ACHN (cell line): ENCODE measurements around the gene C1orf210.

ENCODE experiments used
- DNase-seq: peaks from one replicate; pipeline ENCODE4 v3.0.0-alpha.2; 2015
- in situ Hi-C: cut with HindIII; loops from 2 replicates; pipeline ENCODE4 v1.10.0; 2017; ENCODE audit warnings: low sequenced_read_pairs, low pct_ligation_motif_present, low pct_unique_long_range_greater_than_20kb

Gene C1orf210

GRCh38 chr1:43313771-43314170 is 28.4 kb upstream of the C1orf210 start:
- in situ Hi-C loops, result no loop called here
- DNase-seq, result no peak

DNA sequence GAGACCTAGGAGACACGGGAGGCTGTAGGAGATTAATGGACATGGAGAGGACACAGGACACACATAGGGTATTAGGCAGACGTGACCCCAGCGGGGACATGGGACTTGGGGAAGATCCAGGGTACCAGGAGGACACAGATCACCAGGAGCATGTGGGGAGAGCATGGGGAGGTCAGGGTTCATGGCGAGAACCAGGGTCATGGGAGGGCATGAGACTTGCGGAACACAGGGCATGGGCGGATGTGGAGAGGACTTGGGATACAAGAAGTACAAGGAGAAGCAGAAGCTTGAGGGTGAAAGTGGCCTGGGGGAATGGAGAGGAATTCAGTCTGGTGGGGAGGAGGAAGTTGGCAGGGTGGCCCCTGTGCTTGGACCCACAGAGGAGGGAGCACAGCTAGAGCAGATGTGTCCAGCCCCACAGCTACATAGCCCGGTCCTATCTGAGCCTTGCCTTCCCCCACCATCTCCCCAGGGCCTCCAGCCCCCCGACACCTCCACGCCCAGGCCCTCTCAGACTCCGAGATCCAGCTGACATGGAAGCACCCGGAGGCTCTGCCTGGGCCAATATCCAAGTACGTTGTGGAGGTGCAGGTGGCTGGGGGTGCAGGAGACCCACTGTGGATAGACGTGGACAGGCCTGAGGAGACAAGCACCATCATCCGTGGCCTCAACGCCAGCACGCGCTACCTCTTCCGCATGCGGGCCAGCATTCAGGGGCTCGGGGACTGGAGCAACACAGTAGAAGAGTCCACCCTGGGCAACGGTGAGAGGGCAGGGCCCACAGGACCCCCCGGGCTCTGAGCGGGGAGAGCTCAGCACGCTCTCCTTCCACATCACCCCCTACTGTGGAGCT is 27.5 kb upstream of the C1orf210 start:
- DNase-seq, result no peak
- in situ Hi-C loops, result no loop called here

GRCh38 chr1:43312212-43312623 is 26.8 kb upstream of the C1orf210 start:
- in situ Hi-C loops, result no loop called here
- DNase-seq, result no peak

DNA sequence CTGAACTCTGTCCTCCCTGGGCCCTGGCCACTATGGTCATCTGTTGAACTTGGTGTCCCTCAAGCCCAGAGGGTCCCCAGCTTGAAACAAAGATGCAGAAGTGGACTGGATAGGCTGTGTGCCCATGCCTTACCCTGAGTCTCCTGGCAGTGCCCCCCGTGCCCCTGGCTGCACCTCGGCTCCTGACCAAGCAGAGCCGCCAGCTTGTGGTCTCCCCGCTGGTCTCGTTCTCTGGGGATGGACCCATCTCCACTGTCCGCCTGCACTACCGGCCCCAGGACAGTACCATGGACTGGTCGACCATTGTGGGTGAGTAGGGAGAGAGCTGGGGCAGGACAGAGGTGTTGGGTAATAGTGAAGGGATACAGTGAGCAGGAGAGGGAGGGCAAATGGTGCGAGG is 26.1 kb upstream of the C1orf210 start:
- no peak for DNase-seq
- in situ Hi-C loops, result no loop called here

GRCh38 chr1:43309405-43310025 is 24.1 kb upstream of the C1orf210 start:
- in situ Hi-C loops, result no loop called here

DNA sequence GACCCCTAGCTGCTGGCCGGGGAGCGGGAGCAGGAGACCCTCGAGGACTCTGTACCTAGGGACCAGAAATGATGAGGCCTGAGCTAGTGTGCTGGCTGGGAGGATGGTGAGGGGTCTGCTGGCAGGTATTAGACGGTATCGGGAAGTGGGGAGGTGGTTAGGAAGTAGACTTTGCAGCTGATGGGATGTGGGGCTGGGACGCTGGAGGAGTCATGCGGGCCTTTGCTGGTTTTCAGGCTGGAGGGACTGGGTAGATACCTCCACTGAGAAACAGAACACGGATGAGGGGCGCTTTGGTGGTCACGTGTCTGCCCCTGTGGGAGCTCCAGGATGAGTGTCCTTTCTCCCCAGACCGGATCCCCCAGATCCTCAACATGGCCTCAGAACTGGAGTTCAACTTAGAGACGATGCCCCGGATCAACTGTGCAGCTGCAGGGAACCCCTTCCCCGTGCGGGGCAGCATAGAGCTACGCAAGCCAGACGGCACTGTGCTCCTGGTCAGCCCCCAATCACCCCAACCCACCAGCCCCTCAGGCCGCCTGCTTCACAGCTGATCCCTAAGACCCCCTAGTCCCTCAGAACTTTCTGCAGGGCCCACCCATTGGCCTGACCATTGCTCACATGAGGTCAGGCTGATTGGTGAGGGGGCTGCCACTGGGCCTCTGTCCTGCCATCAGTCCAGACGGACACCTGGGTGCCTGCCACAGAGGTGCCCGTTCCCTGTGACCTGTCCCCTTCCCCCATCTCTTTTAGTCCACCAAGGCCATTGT is 23.4 kb upstream of the C1orf210 start:
- in situ Hi-C loops, result no loop called here
- no peak for DNase-seq

More at GRCh38 chr1:43309405-43310025, 24.1 kb upstream of the C1orf210 start:
- no peak for DNase-seq

DNA sequence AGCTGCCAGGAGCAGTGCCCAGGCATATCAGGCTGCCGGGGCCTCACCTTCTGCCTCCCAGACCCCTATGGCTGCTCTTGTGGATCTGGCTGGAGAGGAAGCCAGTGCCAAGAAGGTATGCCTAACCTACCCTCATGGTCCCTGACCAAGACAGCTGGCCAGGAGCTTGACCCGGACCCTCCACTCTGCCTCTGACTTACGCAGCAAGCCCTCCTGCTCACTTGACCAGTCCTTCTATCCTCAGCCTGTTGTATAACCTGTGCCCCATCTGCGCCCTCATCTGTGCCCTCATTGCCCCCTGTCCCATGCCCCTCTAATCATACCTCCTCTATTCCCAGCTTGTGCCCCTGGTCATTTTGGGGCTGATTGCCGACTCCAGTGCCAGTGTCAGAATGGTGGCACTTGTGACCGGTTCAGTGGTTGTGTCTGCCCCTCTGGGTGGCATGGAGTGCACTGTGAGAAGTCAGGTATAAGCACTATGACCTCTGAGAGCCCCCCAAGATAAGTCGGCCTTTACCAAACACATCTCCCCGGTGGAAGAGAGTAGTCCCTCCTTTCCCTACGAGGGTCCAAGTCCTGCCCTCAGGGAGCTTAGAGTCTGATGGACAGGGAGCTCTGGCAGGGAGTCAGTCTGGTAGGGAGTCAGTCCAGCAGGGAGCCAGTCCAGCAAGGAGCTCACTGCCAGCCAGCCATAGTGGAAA is 22.2 kb upstream of the C1orf210 start:
- in situ Hi-C loops, result no loop called here
- no peak for DNase-seq

DNA sequence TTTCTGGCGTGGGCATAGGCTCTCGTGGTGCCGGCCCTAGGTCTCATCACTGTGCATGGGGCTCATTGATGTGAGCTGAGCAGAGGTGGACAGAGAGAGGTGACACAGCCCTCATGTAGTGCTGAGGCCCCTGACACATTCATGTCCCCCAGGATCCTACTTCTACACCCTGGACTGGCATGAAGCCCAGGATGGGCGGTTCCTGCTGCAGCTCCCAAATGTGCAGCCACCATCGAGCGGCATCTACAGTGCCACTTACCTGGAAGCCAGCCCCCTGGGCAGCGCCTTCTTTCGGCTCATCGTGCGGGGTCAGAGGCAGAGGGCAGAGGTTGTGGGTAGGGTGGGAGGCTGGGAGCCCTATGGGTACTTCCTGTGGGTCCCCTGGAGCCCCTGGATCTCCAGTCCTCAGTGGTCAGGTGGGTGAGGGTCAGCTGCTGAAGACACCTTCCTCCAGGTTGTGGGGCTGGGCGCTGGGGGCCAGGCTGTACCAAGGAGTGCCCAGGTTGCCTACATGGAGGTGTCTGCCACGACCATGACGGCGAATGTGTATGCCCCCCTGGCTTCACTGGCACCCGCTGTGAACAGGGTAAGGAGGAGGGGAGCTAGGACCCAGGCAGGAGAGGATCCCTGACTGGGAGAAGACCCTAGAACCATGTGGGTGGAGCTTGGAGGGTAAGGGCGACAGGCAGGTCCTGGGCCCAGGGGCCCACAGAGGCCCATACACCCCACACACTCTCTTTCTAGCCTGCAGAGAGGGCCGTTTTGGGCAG is 21.5 kb upstream of the C1orf210 start:
- in situ Hi-C loops, result no loop called here
- DNase-seq, result no peak

DNA sequence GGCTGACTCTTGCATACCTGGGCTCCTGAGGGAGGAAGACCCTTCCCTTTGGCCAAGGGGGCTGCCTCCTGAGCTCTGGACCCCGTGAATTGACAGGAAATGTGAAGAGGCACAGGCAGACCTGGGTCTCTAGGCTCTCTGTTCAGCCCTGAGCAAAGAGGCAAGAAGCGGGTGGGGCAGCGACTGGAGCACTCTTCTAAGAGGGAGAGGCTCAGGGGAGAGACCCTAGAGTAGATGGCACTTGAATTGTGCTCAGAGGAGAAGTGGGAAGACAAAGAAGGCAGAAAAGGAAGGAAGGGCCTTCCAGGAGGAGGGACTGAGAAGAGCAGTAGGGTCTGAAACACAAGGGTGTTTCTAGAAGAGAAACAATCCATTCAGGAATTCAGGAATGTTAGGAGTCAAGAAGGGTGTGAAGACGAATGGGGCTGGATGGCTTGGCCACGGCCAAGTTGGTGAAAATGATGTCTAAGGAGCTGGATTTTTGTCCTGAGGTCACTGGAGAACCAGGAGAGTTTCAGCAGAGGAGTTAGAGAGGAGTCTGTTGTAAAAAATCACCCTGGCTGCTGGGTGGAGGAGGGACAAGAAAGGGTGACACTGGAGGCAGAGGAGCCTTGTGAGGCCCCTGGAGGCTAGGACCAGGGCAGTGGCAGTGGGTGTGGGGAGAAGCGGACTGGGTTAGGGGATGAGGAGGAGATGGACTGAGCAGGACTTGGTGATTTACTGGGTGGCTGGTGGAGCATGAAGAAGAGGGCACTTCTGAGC is 20.7 kb upstream of the C1orf210 start:
- no peak for DNase-seq
- in situ Hi-C loops, result no loop called here

GRCh38 chr1:43305461-43305860 is 20.1 kb upstream of the C1orf210 start:
- no peak for DNase-seq

DNA sequence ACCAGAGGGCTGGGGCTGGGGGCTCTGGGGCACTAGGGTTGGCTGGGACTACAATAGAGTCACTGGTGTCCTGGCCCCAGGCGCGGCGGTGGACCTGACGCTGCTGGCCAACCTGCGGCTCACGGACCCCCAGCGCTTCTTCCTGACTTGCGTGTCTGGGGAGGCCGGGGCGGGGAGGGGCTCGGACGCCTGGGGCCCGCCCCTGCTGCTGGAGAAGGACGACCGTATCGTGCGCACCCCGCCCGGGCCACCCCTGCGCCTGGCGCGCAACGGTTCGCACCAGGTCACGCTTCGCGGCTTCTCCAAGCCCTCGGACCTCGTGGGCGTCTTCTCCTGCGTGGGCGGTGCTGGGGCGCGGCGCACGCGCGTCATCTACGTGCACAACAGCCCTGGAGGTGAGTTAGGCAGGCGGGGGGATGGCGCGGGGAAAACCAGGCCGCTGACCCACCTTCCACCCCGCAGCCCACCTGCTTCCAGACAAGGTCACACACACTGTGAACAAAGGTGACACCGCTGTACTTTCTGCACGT is 19.5 kb upstream of the C1orf210 start:
- in situ Hi-C loops, result no loop called here
- DNase-seq, result no peak

More at GRCh38 chr1:43305461-43305860, 20.1 kb upstream of the C1orf210 start:
- in situ Hi-C loops, result no loop called here

GRCh38 chr1:43304314-43304681 is 18.9 kb upstream of the C1orf210 start:
- no peak for DNase-seq
- in situ Hi-C loops, result no loop called here

DNA sequence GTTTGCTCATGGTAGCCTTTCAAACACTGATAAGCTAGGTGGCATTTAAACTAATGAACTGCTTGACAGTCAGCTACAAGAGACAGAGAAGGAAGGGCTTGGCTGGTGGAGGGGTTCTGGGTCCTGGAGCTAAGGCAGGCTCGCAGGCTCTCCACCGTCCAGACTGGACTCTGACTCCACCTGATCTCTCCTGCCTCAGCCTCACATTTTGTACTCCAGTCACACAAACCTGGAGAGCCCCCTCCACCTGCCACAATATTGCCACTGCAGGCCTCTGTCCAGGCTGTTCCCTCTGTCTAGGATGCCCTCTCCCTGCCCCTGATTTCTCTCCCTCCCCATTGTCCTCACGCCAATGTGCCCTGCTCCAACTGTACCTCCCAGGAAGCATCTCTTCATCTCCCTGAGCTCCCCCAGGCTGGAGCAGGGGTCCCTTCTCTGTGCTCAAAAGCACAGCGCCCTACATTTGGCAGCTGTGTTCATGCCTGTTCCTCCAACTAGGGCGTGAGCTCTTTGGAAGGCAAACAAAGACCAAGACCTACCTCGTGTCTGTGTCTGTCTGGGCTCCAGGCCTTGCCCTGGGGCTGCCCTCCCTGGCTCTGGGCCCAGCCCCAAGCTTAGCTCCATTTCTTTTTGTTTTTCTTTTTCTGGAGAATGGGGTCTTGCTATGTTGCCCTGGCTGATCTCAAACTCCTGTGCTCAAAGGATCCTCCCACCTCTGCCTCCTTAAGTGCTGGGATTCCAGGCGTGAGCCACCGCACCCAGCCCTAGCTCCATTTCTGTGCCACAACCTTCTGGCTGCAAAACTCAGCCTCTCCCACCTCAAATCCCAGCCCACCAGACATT is 18.3 kb upstream of the C1orf210 start:
- DNase-seq, result no peak
- in situ Hi-C loops, result no loop called here

GRCh38 chr1:43302721-43303470 is 17.5 kb upstream of the C1orf210 start:
- DNase-seq, result no peak
- in situ Hi-C loops, result no loop called here

- in situ Hi-C loops, result no loop called here
- no peak for DNase-seq
These were observed 16.8 kb upstream of the C1orf210 start for GRCh38 chr1:43302201-43302600.
